ENCODE results near the gene DNAAF8. TPM values are rescaled to one million over a fixed set of nuclear protein-coding genes. Genes with fewer than 3 reads are reported as not detected.

The DNAAF8 gene
- total RNA-seq, 1 donor: 1.1 TPM

GRCh38 chr16:4776141-4776705, 41.9 kb downstream of the DNAAF8 start:
- no peaks in the 10 kb centered on the region for H3K79me2 ChIP-seq (ENCODE audit: insufficient read depth, low read length)
- H3K27me3 ChIP-seq (ENCODE audit: insufficient read depth, low read length): no peaks in the 10 kb centered on the region
- no peak overlapping the region for H3K4me3 ChIP-seq (ENCODE audit: insufficient read depth, low read length)
- peak; percentile 61 for DNase-seq (ENCODE audit: insufficient read length, low spot score, missing footprints)
- H3K9me3 ChIP-seq (ENCODE audit: low read depth, low read length): no peaks in the 10 kb centered on the region
- H3K4me1 ChIP-seq (ENCODE audit: insufficient read depth, low read length): no peaks in the 10 kb centered on the region
- H4K20me1 ChIP-seq (ENCODE audit: insufficient read depth, low read length): no peaks in the 10 kb centered on the region
- no peak overlapping the region for H2AFZ ChIP-seq (ENCODE audit: low read length)
- no peak overlapping the region for H3K27ac ChIP-seq (ENCODE audit: low read depth, low read length)
- TF ChIP-seq CTCF (IDR thresholded peaks at IDR 0.05; ENCODE audit: extremely low read depth, low read depth, low read length): no peak
- H3K4me2 ChIP-seq (ENCODE audit: insufficient read depth, low read length): no peak overlapping the region
- no peaks in the 10 kb centered on the region for H3K36me3 ChIP-seq (ENCODE audit: insufficient read depth, low read length)

- H3K9me3 ChIP-seq (ENCODE audit: low read depth, low read length): no peaks in the 10 kb centered on the region
- H3K4me2 ChIP-seq (ENCODE audit: insufficient read depth, low read length): no peak overlapping the region
- no peaks in the 10 kb centered on the region for H3K36me3 ChIP-seq (ENCODE audit: insufficient read depth, low read length)
- no peak overlapping the region for H2AFZ ChIP-seq (ENCODE audit: low read length)
- H4K20me1 ChIP-seq (ENCODE audit: insufficient read depth, low read length): no peaks in the 10 kb centered on the region
- no peak for TF ChIP-seq CTCF (IDR thresholded peaks at IDR 0.05; ENCODE audit: extremely low read depth, low read depth, low read length)
- peak; percentile 19 for DNase-seq (ENCODE audit: insufficient read length, low spot score, missing footprints)
- H3K27ac ChIP-seq (ENCODE audit: low read depth, low read length): no peak overlapping the region
- no peak overlapping the region for H3K4me3 ChIP-seq (ENCODE audit: insufficient read depth, low read length)
- no peaks in the 10 kb centered on the region for H3K27me3 ChIP-seq (ENCODE audit: insufficient read depth, low read length)
- H3K4me1 ChIP-seq (ENCODE audit: insufficient read depth, low read length): no peaks in the 10 kb centered on the region
- H3K79me2 ChIP-seq (ENCODE audit: insufficient read depth, low read length): no peaks in the 10 kb centered on the region
Observed at GRCh38 chr16:4777339-4778049, 43.2 kb downstream of the DNAAF8 start.

- H3K79me2 ChIP-seq (ENCODE audit: insufficient read depth, low read length): no peaks in the 10 kb centered on the region
- no peaks in the 10 kb centered on the region for H3K27me3 ChIP-seq (ENCODE audit: insufficient read depth, low read length)
- H3K27ac ChIP-seq (ENCODE audit: low read depth, low read length): no peak overlapping the region
- TF ChIP-seq CTCF (IDR thresholded peaks at IDR 0.05; ENCODE audit: extremely low read depth, low read depth, low read length): no peak
- H3K4me2 ChIP-seq (ENCODE audit: insufficient read depth, low read length): no peak overlapping the region
- no peak overlapping the region for H3K4me3 ChIP-seq (ENCODE audit: insufficient read depth, low read length)
- no peak overlapping the region for H2AFZ ChIP-seq (ENCODE audit: low read length)
- no peaks in the 10 kb centered on the region for H4K20me1 ChIP-seq (ENCODE audit: insufficient read depth, low read length)
- no peaks in the 10 kb centered on the region for H3K9me3 ChIP-seq (ENCODE audit: low read depth, low read length)
- H3K4me1 ChIP-seq (ENCODE audit: insufficient read depth, low read length): no peaks in the 10 kb centered on the region
- no peaks in the 10 kb centered on the region for H3K36me3 ChIP-seq (ENCODE audit: insufficient read depth, low read length)
- peak; percentile 66 for DNase-seq (ENCODE audit: insufficient read length, low spot score, missing footprints)
Observed at GRCh38 chr16:4778050-4778392, 43.7 kb downstream of the DNAAF8 start.

- no peaks in the 10 kb centered on the region for H3K79me2 ChIP-seq (ENCODE audit: insufficient read depth, low read length)
- no peaks in the 10 kb centered on the region for H3K4me1 ChIP-seq (ENCODE audit: insufficient read depth, low read length)
- no peaks in the 10 kb centered on the region for H3K9me3 ChIP-seq (ENCODE audit: low read depth, low read length)
- no peak overlapping the region for H2AFZ ChIP-seq (ENCODE audit: low read length)
- H3K4me2 ChIP-seq (ENCODE audit: insufficient read depth, low read length): no peak overlapping the region
- no peak for TF ChIP-seq CTCF (IDR thresholded peaks at IDR 0.05; ENCODE audit: extremely low read depth, low read depth, low read length)
- no peaks in the 10 kb centered on the region for H3K36me3 ChIP-seq (ENCODE audit: insufficient read depth, low read length)
- H3K27me3 ChIP-seq (ENCODE audit: insufficient read depth, low read length): no peaks in the 10 kb centered on the region
- no peak overlapping the region for H3K4me3 ChIP-seq (ENCODE audit: insufficient read depth, low read length)
- no peaks in the 10 kb centered on the region for H4K20me1 ChIP-seq (ENCODE audit: insufficient read depth, low read length)
- DNase-seq (ENCODE audit: insufficient read length, low spot score, missing footprints): peak; percentile 70
- H3K27ac ChIP-seq (ENCODE audit: low read depth, low read length): no peak overlapping the region
Observed at GRCh38 chr16:4780235-4780634, 45.9 kb downstream of the DNAAF8 start.
